ENCODE results near the gene ZNF329.

Gene ZNF329

GRCh38 chr19:58097349-58097748 lies 53.2 kb downstream of the ZNF329 start:
- TF ChIP-seq, protein P1, sequence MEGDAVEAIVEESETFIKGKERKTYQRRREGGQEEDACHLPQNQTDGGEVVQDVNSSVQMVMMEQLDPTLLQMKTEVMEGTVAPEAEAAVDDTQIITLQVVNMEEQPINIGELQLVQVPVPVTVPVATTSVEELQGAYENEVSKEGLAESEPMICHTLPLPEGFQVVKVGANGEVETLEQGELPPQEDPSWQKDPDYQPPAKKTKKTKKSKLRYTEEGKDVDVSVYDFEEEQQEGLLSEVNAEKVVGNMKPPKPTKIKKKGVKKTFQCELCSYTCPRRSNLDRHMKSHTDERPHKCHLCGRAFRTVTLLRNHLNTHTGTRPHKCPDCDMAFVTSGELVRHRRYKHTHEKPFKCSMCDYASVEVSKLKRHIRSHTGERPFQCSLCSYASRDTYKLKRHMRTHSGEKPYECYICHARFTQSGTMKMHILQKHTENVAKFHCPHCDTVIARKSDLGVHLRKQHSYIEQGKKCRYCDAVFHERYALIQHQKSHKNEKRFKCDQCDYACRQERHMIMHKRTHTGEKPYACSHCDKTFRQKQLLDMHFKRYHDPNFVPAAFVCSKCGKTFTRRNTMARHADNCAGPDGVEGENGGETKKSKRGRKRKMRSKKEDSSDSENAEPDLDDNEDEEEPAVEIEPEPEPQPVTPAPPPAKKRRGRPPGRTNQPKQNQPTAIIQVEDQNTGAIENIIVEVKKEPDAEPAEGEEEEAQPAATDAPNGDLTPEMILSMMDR (IDR thresholded peaks at IDR 0.05; ENCODE audit: insufficient read depth, low read depth, low read length, missing control alignments), result no peak
- no peak for DNase-seq (ENCODE audit: low read depth)
- H3K4me3 ChIP-seq (ENCODE audit: low read depth, low read length), result no peak overlapping the region

- no peak overlapping the region for H3K4me3 ChIP-seq (ENCODE audit: low read depth, low read length)
- TF ChIP-seq, protein P1 (IDR thresholded peaks at IDR 0.05; ENCODE audit: insufficient read depth, low read depth, low read length, missing control alignments), result no peak
- DNase-seq (ENCODE audit: low read depth), result no peak
Measured at GRCh38 chr19:58096884-58097283, 53.7 kb downstream of the ZNF329 start.

GRCh38 chr19:58095328-58095727 lies 55.3 kb downstream of the ZNF329 start:
- TF ChIP-seq, protein P1 (IDR thresholded peaks at IDR 0.05; ENCODE audit: insufficient read depth, low read depth, low read length, missing control alignments), result no peak
- no peak overlapping the region for H3K4me3 ChIP-seq (ENCODE audit: low read depth, low read length)
- no peak for DNase-seq (ENCODE audit: low read depth)

- no peak for DNase-seq (ENCODE audit: low read depth)
- no peak overlapping the region for H3K4me3 ChIP-seq (ENCODE audit: low read depth, low read length)
- TF ChIP-seq, protein P1 (IDR thresholded peaks at IDR 0.05; ENCODE audit: insufficient read depth, low read depth, low read length, missing control alignments), result no peak
Measured at GRCh38 chr19:58093071-58093470, 57.5 kb downstream of the ZNF329 start.

GRCh38 chr19:58091251-58091995 lies 59.2 kb downstream of the ZNF329 start:
- TF ChIP-seq, protein P1 (IDR thresholded peaks at IDR 0.05; ENCODE audit: insufficient read depth, low read depth, low read length, missing control alignments), result no peak
- DNase-seq (ENCODE audit: low read depth), result no peak
- no peak overlapping the region for H3K4me3 ChIP-seq (ENCODE audit: low read depth, low read length)

DNA sequence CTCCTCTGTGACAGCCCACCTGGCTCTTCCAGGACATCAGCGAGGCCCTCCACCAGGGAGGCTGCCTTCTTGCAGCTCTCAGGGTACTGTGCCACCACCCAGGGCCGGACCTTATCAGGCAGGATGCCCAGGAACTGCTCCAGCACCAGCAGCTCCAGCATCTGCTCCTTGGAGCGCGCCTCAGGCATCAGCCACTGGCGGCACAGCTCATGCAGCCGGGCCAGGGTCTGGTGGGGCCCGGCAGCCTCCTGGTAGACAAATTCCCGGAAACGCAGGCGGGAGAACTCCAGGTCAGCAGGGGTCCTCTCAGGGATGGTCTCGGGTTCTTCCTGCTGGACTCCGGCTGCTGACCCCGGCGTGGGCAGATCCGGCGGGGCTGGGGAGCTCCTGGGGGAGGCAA lies 60.7 kb downstream of the ZNF329 start:
- TF ChIP-seq, protein P1 (IDR thresholded peaks at IDR 0.05; ENCODE audit: insufficient read depth, low read depth, low read length, missing control alignments), result no peak

More for the DNA sequence above, 60.7 kb downstream of the ZNF329 start:
- H3K4me3 ChIP-seq (ENCODE audit: low read depth, low read length), result no peak overlapping the region
- DNase-seq (ENCODE audit: low read depth), result no peak

Data from GM12865 (cell line).